ENCODE results near the gene CACNB4.

- no peak for TF ChIP-seq REST (IDR thresholded peaks at IDR 0.05; ENCODE audit: insufficient replicate concordance, low read depth)
- TF ChIP-seq, protein P1, sequence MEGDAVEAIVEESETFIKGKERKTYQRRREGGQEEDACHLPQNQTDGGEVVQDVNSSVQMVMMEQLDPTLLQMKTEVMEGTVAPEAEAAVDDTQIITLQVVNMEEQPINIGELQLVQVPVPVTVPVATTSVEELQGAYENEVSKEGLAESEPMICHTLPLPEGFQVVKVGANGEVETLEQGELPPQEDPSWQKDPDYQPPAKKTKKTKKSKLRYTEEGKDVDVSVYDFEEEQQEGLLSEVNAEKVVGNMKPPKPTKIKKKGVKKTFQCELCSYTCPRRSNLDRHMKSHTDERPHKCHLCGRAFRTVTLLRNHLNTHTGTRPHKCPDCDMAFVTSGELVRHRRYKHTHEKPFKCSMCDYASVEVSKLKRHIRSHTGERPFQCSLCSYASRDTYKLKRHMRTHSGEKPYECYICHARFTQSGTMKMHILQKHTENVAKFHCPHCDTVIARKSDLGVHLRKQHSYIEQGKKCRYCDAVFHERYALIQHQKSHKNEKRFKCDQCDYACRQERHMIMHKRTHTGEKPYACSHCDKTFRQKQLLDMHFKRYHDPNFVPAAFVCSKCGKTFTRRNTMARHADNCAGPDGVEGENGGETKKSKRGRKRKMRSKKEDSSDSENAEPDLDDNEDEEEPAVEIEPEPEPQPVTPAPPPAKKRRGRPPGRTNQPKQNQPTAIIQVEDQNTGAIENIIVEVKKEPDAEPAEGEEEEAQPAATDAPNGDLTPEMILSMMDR (IDR thresholded peaks at IDR 0.05; ENCODE audit: insufficient read depth, low read length), result no peak
- TF ChIP-seq POLR2AphosphoS5 (IDR thresholded peaks at IDR 0.05; ENCODE audit: low read depth), result no peak
Measured at GRCh38 chr2:151987484-151987883, 111.4 kb downstream of the CACNB4 start.
